GM23338 (cell line): ENCODE data around the gene ADAMTS14.

ENCODE experiments used
- EZH2 ChIP-seq: fragments of 200-600 bp; sonication (generic); IDR thresholded peaks from one replicate; pipeline ENCODE4 v1.8.0; 2017; ENCODE audit warnings: antibody characterized with exemption, mild to moderate bottlenecking, low read depth; ENCODE audit not compliant: unreplicated experiment
- EZH2phosphoT487 ChIP-seq: fragments of 200-600 bp; sonication (generic); IDR thresholded peaks from one replicate; pipeline ENCODE4 v1.8.1; 2018; ENCODE audit warnings: antibody characterized with exemption; ENCODE audit not compliant: unreplicated experiment
- JUNB ChIP-seq: IDR thresholded peaks from one replicate; pipeline ENCODE4 v1.6.1; 2016; ENCODE audit warnings: antibody characterized with exemption; ENCODE audit not compliant: unreplicated experiment
- NANOG ChIP-seq: IDR thresholded peaks from 2 replicates; pipeline ENCODE4 v1.6.1; 2016; ENCODE audit warnings: antibody characterized with exemption, borderline replicate concordance
- POLR2AphosphoS5 ChIP-seq: IDR thresholded peaks from 2 replicates; pipeline ENCODE4 v1.6.1; 2016; ENCODE audit warnings: antibody characterized with exemption, low read depth
- ZNF114 ChIP-seq: fragments of 250-450 bp; sonication (Bioruptor Pico); IDR thresholded peaks from 2 replicates; pipeline ENCODE4 v1.5.0; 2020; ENCODE audit warnings: mild to moderate bottlenecking, moderate library complexity
- ZNF331 ChIP-seq: fragments of 250-450 bp; sonication (Bioruptor Pico); IDR thresholded peaks from 2 replicates; pipeline ENCODE4 v1.5.0; 2020; ENCODE audit warnings: low read depth, mild to moderate bottlenecking, moderate library complexity
- TF ChIP-seq, protein P1 (sequence below), 2 experiments: fragments of 200-600 bp in 1 of 2; sonication (generic) in 1 of 2; conservative IDR thresholded peaks; 2 replicates each; pipeline versions ENCODE4 v1.5.1 to v1.6.1; 2016 to 2017; ENCODE audit warnings: antibody characterized with exemption in 2 of 2, low read depth in 2 of 2, mild to moderate bottlenecking in 2 of 2, moderate library complexity in 1 of 2
- TF ChIP-seq, protein P2 (sequence below): IDR thresholded peaks from 2 replicates; pipeline ENCODE4 v1.6.1; 2016; ENCODE audit warnings: antibody characterized with exemption
- TF ChIP-seq, protein P3 (sequence below): fragments of 250-450 bp; sonication (Bioruptor Pico); IDR thresholded peaks from 2 replicates; pipeline ENCODE4 v1.5.0; 2020; ENCODE audit warnings: mild to moderate bottlenecking, moderate library complexity
- TF ChIP-seq, protein P4 (sequence below): IDR thresholded peaks from one replicate; pipeline ENCODE4 v1.6.1; 2018; ENCODE audit warnings: antibody characterized with exemption; ENCODE audit not compliant: unreplicated experiment

DNA sequence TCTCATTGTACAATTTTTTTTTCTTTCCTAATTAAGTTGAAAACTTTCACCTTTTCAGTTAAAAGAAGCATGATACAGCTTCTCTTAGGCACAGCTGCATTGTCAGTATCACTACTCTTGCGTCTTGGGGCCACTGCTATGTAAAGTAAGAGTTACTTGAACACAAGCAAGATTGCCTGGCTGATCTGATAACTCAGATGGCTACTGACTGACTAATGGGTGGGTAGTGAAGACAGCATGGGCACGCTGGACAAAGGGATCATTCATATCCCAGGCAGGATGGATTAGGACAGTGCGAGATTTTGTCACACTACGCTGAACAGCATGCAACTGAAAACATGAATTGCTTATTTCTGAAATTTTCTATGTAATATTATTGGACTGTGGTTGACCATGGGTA, 11.6 kb upstream of the ADAMTS14 start:
- TF ChIP-seq, protein P1, sequence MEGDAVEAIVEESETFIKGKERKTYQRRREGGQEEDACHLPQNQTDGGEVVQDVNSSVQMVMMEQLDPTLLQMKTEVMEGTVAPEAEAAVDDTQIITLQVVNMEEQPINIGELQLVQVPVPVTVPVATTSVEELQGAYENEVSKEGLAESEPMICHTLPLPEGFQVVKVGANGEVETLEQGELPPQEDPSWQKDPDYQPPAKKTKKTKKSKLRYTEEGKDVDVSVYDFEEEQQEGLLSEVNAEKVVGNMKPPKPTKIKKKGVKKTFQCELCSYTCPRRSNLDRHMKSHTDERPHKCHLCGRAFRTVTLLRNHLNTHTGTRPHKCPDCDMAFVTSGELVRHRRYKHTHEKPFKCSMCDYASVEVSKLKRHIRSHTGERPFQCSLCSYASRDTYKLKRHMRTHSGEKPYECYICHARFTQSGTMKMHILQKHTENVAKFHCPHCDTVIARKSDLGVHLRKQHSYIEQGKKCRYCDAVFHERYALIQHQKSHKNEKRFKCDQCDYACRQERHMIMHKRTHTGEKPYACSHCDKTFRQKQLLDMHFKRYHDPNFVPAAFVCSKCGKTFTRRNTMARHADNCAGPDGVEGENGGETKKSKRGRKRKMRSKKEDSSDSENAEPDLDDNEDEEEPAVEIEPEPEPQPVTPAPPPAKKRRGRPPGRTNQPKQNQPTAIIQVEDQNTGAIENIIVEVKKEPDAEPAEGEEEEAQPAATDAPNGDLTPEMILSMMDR (conservative IDR thresholded peaks at IDR 0.05; ENCODE audit: low read depth in 2 of 2), result no peak
- TF ChIP-seq POLR2AphosphoS5 (no peak), EZH2 (no peak), NANOG (no peak), EZH2phosphoT487 (no peak), ZNF331 (CRISPR knock-in tag) (no peak), ZNF114 (CRISPR knock-in tag) (no peak), JUNB (no peak)
- TF ChIP-seq, protein P2, sequence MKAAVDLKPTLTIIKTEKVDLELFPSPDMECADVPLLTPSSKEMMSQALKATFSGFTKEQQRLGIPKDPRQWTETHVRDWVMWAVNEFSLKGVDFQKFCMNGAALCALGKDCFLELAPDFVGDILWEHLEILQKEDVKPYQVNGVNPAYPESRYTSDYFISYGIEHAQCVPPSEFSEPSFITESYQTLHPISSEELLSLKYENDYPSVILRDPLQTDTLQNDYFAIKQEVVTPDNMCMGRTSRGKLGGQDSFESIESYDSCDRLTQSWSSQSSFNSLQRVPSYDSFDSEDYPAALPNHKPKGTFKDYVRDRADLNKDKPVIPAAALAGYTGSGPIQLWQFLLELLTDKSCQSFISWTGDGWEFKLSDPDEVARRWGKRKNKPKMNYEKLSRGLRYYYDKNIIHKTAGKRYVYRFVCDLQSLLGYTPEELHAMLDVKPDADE, result no peak
- TF ChIP-seq, protein P3, sequence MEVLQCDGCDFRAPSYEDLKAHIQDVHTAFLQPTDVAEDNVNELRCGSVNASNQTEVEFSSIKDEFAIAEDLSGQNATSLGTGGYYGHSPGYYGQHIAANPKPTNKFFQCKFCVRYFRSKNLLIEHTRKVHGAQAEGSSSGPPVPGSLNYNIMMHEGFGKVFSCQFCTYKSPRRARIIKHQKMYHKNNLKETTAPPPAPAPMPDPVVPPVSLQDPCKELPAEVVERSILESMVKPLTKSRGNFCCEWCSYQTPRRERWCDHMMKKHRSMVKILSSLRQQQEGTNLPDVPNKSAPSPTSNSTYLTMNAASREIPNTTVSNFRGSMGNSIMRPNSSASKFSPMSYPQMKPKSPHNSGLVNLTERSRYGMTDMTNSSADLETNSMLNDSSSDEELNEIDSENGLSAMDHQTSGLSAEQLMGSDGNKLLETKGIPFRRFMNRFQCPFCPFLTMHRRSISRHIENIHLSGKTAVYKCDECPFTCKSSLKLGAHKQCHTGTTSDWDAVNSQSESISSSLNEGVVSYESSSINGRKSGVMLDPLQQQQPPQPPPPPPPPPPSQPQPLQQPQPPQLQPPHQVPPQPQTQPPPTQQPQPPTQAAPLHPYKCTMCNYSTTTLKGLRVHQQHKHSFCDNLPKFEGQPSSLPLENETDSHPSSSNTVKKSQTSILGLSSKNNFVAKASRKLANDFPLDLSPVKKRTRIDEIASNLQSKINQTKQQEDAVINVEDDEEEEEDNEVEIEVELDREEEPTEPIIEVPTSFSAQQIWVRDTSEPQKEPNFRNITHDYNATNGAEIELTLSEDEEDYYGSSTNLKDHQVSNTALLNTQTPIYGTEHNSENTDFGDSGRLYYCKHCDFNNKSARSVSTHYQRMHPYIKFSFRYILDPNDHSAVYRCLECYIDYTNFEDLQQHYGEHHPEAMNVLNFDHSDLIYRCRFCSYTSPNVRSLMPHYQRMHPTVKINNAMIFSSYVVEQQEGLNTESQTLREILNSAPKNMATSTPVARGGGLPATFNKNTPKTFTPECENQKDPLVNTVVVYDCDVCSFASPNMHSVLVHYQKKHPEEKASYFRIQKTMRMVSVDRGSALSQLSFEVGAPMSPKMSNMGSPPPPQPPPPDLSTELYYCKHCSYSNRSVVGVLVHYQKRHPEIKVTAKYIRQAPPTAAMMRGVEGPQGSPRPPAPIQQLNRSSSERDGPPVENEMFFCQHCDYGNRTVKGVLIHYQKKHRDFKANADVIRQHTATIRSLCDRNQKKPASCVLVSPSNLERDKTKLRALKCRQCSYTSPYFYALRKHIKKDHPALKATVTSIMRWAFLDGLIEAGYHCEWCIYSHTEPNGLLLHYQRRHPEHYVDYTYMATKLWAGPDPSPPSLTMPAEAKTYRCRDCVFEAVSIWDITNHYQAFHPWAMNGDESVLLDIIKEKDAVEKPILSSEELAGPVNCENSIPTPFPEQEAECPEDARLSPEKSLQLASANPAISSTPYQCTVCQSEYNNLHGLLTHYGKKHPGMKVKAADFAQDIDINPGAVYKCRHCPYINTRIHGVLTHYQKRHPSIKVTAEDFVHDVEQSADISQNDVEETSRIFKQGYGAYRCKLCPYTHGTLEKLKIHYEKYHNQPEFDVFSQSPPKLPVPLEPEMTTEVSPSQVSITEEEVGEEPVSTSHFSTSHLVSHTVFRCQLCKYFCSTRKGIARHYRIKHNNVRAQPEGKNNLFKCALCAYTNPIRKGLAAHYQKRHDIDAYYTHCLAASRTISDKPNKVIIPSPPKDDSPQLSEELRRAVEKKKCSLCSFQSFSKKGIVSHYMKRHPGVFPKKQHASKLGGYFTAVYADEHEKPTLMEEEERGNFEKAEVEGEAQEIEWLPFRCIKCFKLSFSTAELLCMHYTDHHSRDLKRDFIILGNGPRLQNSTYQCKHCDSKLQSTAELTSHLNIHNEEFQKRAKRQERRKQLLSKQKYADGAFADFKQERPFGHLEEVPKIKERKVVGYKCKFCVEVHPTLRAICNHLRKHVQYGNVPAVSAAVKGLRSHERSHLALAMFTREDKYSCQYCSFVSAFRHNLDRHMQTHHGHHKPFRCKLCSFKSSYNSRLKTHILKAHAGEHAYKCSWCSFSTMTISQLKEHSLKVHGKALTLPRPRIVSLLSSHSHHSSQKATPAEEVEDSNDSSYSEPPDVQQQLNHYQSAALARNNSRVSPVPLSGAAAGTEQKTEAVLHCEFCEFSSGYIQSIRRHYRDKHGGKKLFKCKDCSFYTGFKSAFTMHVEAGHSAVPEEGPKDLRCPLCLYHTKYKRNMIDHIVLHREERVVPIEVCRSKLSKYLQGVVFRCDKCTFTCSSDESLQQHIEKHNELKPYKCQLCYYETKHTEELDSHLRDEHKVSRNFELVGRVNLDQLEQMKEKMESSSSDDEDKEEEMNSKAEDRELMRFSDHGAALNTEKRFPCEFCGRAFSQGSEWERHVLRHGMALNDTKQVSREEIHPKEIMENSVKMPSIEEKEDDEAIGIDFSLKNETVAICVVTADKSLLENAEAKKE (CRISPR knock-in tag), result no peak
- TF ChIP-seq, protein P4, sequence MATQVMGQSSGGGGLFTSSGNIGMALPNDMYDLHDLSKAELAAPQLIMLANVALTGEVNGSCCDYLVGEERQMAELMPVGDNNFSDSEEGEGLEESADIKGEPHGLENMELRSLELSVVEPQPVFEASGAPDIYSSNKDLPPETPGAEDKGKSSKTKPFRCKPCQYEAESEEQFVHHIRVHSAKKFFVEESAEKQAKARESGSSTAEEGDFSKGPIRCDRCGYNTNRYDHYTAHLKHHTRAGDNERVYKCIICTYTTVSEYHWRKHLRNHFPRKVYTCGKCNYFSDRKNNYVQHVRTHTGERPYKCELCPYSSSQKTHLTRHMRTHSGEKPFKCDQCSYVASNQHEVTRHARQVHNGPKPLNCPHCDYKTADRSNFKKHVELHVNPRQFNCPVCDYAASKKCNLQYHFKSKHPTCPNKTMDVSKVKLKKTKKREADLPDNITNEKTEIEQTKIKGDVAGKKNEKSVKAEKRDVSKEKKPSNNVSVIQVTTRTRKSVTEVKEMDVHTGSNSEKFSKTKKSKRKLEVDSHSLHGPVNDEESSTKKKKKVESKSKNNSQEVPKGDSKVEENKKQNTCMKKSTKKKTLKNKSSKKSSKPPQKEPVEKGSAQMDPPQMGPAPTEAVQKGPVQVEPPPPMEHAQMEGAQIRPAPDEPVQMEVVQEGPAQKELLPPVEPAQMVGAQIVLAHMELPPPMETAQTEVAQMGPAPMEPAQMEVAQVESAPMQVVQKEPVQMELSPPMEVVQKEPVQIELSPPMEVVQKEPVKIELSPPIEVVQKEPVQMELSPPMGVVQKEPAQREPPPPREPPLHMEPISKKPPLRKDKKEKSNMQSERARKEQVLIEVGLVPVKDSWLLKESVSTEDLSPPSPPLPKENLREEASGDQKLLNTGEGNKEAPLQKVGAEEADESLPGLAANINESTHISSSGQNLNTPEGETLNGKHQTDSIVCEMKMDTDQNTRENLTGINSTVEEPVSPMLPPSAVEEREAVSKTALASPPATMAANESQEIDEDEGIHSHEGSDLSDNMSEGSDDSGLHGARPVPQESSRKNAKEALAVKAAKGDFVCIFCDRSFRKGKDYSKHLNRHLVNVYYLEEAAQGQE, result no peak
